Measurements from ENCODE around the gene ARPP21. TPM values are rescaled to one million over a fixed set of nuclear protein-coding genes. Genes with fewer than 3 reads are reported as not detected.

The ARPP21 gene
- total RNA-seq, 1 experiment from 2014 or later, result not detected

DNA sequence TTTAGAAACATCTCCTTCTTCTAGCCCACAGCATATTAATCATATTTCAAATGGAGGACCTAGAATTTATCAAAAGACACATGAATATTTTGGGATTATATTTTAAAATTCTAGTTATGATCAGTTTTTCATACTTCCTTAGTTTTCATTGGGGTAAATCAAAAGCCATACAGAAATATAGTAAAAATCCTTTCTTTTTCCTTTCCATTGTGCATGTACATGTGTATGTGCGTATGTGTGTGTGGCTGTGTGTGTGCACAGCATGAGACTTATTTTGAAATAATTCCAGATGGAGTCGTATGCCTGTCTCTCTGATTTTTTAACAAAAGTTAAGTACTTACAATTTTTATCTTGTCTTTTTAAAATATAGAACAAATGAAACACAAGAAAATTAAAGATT is 94.5 kb downstream of the ARPP21 start:
- no peak for ATAC-seq
- Mint-ChIP-seq H3K4me3 (no peak overlapping the region), H3K9me3 (no peaks in the 10 kb centered on the region), H3K36me3 (no peaks in the 10 kb centered on the region), H3K27me3 (ENCODE audit: low read depth) (peaks cover 70% of the 10 kb centered on the region), H3K4me1 (no peaks in the 10 kb centered on the region), H3K27ac (no peak overlapping the region)
- ChIA-PET POLR2A (no interaction called here), CTCF (no interaction called here)
- DNase-seq (ENCODE audit: low spot score), result no peak
- TF ChIP-seq, protein P1, sequence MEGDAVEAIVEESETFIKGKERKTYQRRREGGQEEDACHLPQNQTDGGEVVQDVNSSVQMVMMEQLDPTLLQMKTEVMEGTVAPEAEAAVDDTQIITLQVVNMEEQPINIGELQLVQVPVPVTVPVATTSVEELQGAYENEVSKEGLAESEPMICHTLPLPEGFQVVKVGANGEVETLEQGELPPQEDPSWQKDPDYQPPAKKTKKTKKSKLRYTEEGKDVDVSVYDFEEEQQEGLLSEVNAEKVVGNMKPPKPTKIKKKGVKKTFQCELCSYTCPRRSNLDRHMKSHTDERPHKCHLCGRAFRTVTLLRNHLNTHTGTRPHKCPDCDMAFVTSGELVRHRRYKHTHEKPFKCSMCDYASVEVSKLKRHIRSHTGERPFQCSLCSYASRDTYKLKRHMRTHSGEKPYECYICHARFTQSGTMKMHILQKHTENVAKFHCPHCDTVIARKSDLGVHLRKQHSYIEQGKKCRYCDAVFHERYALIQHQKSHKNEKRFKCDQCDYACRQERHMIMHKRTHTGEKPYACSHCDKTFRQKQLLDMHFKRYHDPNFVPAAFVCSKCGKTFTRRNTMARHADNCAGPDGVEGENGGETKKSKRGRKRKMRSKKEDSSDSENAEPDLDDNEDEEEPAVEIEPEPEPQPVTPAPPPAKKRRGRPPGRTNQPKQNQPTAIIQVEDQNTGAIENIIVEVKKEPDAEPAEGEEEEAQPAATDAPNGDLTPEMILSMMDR (IDR thresholded peaks at IDR 0.05), result no peak

DNA sequence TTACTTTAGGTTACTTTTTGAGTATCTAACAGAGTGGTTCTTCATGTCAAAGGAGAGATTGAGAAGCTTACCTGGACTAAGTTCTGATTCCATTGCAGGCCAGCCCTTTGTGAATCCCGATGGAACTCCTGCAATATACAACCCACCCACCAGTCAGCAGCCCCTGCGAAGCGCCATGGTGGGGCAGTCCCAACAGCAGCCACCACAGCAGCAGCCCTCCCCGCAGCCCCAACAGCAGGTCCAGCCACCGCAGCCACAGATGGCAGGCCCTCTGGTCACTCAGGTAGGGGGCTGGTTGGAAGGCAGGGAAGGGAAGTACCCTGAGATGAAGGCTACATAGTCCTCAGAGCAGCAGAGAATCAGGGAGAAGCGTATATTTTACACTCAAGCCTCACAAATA is 97.8 kb downstream of the ARPP21 start:
- POLR2A ChIA-PET, result no interaction called here
- Mint-ChIP-seq H3K27ac (no peak overlapping the region), H3K9me3 (no peaks in the 10 kb centered on the region), H3K4me3 (no peak overlapping the region), H3K36me3 (no peaks in the 10 kb centered on the region), H3K4me1 (peaks cover 10% of the 10 kb centered on the region), H3K27me3 (ENCODE audit: low read depth) (peaks cover 56% of the 10 kb centered on the region)
- DNase-seq (ENCODE audit: low spot score), result no peak
- TF ChIP-seq, protein P2, sequence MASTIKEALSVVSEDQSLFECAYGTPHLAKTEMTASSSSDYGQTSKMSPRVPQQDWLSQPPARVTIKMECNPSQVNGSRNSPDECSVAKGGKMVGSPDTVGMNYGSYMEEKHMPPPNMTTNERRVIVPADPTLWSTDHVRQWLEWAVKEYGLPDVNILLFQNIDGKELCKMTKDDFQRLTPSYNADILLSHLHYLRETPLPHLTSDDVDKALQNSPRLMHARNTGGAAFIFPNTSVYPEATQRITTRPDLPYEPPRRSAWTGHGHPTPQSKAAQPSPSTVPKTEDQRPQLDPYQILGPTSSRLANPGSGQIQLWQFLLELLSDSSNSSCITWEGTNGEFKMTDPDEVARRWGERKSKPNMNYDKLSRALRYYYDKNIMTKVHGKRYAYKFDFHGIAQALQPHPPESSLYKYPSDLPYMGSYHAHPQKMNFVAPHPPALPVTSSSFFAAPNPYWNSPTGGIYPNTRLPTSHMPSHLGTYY (CRISPR knock-in tag; IDR thresholded peaks at IDR 0.05), result no peak
- no peak for TF ChIP-seq GTF2I (CRISPR knock-in tag; conservative IDR thresholded peaks at IDR 0.05)
- TF ChIP-seq, protein P3, sequence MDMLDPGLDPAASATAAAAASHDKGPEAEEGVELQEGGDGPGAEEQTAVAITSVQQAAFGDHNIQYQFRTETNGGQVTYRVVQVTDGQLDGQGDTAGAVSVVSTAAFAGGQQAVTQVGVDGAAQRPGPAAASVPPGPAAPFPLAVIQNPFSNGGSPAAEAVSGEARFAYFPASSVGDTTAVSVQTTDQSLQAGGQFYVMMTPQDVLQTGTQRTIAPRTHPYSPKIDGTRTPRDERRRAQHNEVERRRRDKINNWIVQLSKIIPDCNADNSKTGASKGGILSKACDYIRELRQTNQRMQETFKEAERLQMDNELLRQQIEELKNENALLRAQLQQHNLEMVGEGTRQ (CRISPR knock-in tag; IDR thresholded peaks at IDR 0.05), result no peak
- TF ChIP-seq, protein P4, sequence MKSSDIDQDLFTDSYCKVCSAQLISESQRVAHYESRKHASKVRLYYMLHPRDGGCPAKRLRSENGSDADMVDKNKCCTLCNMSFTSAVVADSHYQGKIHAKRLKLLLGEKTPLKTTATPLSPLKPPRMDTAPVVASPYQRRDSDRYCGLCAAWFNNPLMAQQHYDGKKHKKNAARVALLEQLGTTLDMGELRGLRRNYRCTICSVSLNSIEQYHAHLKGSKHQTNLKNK (CRISPR knock-in tag; IDR thresholded peaks at IDR 0.05), result no peak
- TF ChIP-seq, protein P5, sequence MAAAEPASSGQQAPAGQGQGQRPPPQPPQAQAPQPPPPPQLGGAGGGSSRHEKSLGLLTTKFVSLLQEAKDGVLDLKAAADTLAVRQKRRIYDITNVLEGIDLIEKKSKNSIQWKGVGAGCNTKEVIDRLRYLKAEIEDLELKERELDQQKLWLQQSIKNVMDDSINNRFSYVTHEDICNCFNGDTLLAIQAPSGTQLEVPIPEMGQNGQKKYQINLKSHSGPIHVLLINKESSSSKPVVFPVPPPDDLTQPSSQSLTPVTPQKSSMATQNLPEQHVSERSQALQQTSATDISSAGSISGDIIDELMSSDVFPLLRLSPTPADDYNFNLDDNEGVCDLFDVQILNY (CRISPR knock-in tag; IDR thresholded peaks at IDR 0.05), result no peak
- no peak for TF ChIP-seq CREM (CRISPR knock-in tag; IDR thresholded peaks at IDR 0.05)
- TF ChIP-seq, protein P6, sequence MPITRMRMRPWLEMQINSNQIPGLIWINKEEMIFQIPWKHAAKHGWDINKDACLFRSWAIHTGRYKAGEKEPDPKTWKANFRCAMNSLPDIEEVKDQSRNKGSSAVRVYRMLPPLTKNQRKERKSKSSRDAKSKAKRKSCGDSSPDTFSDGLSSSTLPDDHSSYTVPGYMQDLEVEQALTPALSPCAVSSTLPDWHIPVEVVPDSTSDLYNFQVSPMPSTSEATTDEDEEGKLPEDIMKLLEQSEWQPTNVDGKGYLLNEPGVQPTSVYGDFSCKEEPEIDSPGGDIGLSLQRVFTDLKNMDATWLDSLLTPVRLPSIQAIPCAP (CRISPR knock-in tag; IDR thresholded peaks at IDR 0.05), result no peak
- TF ChIP-seq, protein P1 (IDR thresholded peaks at IDR 0.05), result no peak
- no peak for TF ChIP-seq NFYB (CRISPR knock-in tag; conservative IDR thresholded peaks at IDR 0.05; ENCODE audit: low read depth)
- TF ChIP-seq, protein P7, sequence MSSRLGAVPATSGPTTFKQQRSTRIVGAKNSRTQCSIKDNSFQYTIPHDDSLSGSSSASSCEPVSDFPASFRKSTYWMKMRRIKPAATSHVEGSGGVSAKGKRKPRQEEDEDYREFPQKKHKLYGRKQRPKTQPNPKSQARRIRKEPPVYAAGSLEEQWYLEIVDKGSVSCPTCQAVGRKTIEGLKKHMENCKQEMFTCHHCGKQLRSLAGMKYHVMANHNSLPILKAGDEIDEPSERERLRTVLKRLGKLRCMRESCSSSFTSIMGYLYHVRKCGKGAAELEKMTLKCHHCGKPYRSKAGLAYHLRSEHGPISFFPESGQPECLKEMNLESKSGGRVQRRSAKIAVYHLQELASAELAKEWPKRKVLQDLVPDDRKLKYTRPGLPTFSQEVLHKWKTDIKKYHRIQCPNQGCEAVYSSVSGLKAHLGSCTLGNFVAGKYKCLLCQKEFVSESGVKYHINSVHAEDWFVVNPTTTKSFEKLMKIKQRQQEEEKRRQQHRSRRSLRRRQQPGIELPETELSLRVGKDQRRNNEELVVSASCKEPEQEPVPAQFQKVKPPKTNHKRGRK (CRISPR knock-in tag; IDR thresholded peaks at IDR 0.05; ENCODE audit: borderline replicate concordance), result no peak
- no peak for TF ChIP-seq ZNF219 (CRISPR knock-in tag; IDR thresholded peaks at IDR 0.05; ENCODE audit: borderline replicate concordance)
- no peak for TF ChIP-seq SMAD4 (CRISPR knock-in tag; IDR thresholded peaks at IDR 0.05)
- TF ChIP-seq, protein P8, sequence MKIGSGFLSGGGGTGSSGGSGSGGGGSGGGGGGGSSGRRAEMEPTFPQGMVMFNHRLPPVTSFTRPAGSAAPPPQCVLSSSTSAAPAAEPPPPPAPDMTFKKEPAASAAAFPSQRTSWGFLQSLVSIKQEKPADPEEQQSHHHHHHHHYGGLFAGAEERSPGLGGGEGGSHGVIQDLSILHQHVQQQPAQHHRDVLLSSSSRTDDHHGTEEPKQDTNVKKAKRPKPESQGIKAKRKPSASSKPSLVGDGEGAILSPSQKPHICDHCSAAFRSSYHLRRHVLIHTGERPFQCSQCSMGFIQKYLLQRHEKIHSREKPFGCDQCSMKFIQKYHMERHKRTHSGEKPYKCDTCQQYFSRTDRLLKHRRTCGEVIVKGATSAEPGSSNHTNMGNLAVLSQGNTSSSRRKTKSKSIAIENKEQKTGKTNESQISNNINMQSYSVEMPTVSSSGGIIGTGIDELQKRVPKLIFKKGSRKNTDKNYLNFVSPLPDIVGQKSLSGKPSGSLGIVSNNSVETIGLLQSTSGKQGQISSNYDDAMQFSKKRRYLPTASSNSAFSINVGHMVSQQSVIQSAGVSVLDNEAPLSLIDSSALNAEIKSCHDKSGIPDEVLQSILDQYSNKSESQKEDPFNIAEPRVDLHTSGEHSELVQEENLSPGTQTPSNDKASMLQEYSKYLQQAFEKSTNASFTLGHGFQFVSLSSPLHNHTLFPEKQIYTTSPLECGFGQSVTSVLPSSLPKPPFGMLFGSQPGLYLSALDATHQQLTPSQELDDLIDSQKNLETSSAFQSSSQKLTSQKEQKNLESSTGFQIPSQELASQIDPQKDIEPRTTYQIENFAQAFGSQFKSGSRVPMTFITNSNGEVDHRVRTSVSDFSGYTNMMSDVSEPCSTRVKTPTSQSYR (CRISPR knock-in tag; IDR thresholded peaks at IDR 0.05), result no peak
- CTCF ChIA-PET, result no interaction called here
- no peak; the same call in 1 of the 2 replicates for ATAC-seq

Data from WTC11 (cell line).